SU-DHL-6 (cell line): ENCODE measurements around the gene DHRS13.

Experiments used
- H2AFZ ChIP-seq: fragments of 200-600 bp; sonication (generic); 2 replicates; pipeline ENCODE4 v1.6.1; 2014; ENCODE audit warnings: low read depth, mild to moderate bottlenecking, moderate library complexity, mixed read lengths, antibody characterized with exemption, low read length; ENCODE audit not compliant: severe bottlenecking
- H3F3A ChIP-seq: fragments of 200-600 bp; shearing (Covaris generic); 2 replicates; pipeline ENCODE4 v1.6.0; 2016; ENCODE audit warnings: antibody characterized with exemption, mild to moderate bottlenecking; ENCODE audit not compliant: insufficient read depth
- H3K27ac ChIP-seq: fragments of 200-600 bp; sonication (generic); 2 replicates; pipeline ENCODE4 v1.5.1; 2016; ENCODE audit warnings: low read depth, mild to moderate bottlenecking, low read length, moderate library complexity, mixed read lengths
- H3K27me3 ChIP-seq: fragments of 200-600 bp; sonication (generic), shearing (Covaris generic); 2 replicates; pipeline ENCODE4 v1.6.0; 2014; ENCODE audit warnings: mild to moderate bottlenecking, low read length
- H3K36me3 ChIP-seq: fragments of 200-600 bp; sonication (generic); 2 replicates; pipeline ENCODE4 v1.6.1; 2014; ENCODE audit warnings: mild to moderate bottlenecking, low read length, mixed read lengths
- H3K4me2 ChIP-seq: fragments of 300-600, 200-600 bp; shearing (Covaris generic), sonication (generic); 2 replicates; pipeline ENCODE4 v1.6.0; 2014; ENCODE audit warnings: low read length, low read depth, mild to moderate bottlenecking; ENCODE audit not compliant: poor library complexity, severe bottlenecking
- H3K4me3 ChIP-seq: fragments of 200-600 bp; sonication (generic); 2 replicates; pipeline ENCODE4 v1.5.1; 2014; ENCODE audit warnings: antibody characterized with exemption, low read length, mild to moderate bottlenecking, mixed read lengths; ENCODE audit not compliant: insufficient read depth, poor library complexity, severe bottlenecking
- H3K79me2 ChIP-seq: fragments of 200-600 bp; sonication (generic); 2 replicates; pipeline ENCODE4 v1.6.1; 2014; ENCODE audit warnings: mild to moderate bottlenecking, low read length, moderate library complexity; ENCODE audit not compliant: insufficient read depth
- H3K9ac ChIP-seq: fragments of 200-600 bp; sonication (generic); 2 replicates; pipeline ENCODE4 v1.7.0; 2014; ENCODE audit warnings: mild to moderate bottlenecking, low read length
- H3K9me2 ChIP-seq: fragments of 200-600 bp; sonication (generic); replicated peaks from 2 replicates; pipeline ENCODE4 v1.6.1; 2014; ENCODE audit warnings: low read length; ENCODE audit not compliant: insufficient read depth
- H3K9me3 ChIP-seq: fragments of 200-600 bp; sonication (generic); 2 replicates; pipeline ENCODE4 v1.6.1; 2014; ENCODE audit warnings: low read length, mixed read lengths; ENCODE audit not compliant: insufficient read depth
- H4K20me1 ChIP-seq: fragments of 200-600 bp; sonication (generic); 2 replicates; pipeline ENCODE4 v1.6.1; 2014; ENCODE audit warnings: low read depth, mild to moderate bottlenecking, antibody characterized with exemption, low read length, moderate library complexity, mixed read lengths
- CTCF ChIP-seq: fragments of 200-600 bp; sonication (generic); IDR thresholded peaks from one replicate; pipeline ENCODE4 v1.5.1; 2017; ENCODE audit warnings: antibody characterized with exemption, mild to moderate bottlenecking, low read length, moderate library complexity; ENCODE audit not compliant: insufficient read depth, poor library complexity, severe bottlenecking
- EZH2phosphoT487 ChIP-seq: fragments of 200-600 bp; sonication (generic), shearing (Covaris generic); conservative IDR thresholded peaks from 2 replicates; pipeline ENCODE4 v1.6.1; 2018; ENCODE audit warnings: mild to moderate bottlenecking, antibody characterized with exemption, low read length, moderate library complexity, mixed read lengths

Gene DHRS13

GRCh38 chr17:28892024-28892423 lies 10.9 kb downstream of the DHRS13 start:
- Histone ChIP-seq H3K27me3 (no peaks in the 10 kb centered on the region), H3K79me2 (peaks cover 19% of the 10 kb centered on the region; the same call in 1 of the 2 replicates), H3F3A (peaks cover 7% of the 10 kb centered on the region), H3K9me2 (no peaks in the 10 kb centered on the region), H3K4me3 (no peak overlapping the region), H3K4me2 (no peak overlapping the region), H3K9ac (no peak overlapping the region), H4K20me1 (no peaks in the 10 kb centered on the region), H3K36me3 (no peaks in the 10 kb centered on the region), H3K9me3 (no peaks in the 10 kb centered on the region), H3K27ac (no peak overlapping the region), H2AFZ (no peak overlapping the region)
- TF ChIP-seq CTCF (no peak), EZH2phosphoT487 (no peak)

DNA sequence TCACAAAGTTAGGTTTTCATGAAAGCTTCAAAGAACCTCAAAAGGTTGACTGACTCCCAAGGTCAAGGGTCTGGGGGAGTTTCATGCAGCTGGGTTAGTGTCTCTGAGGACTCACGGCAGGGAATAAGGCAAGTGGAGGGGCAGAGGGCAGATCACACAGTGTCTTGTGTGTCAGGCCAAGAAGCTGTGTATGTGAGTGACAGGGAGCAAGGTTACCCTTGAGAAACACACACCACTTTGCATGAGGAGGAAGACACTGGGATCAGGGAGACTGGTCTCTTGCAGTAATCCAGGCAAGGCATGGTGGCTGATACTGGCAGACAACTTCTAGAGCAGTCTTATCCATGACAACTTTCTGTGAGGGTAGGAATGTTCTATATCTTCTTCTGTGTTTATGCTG lies 11.7 kb downstream of the DHRS13 start:
- H3K36me3 ChIP-seq, result no peaks in the 10 kb centered on the region
- no peaks in the 10 kb centered on the region for H3K27me3 ChIP-seq
- no peak overlapping the region for H3K4me3 ChIP-seq
- no peak overlapping the region for H2AFZ ChIP-seq
- no peaks in the 10 kb centered on the region for H4K20me1 ChIP-seq
- H3F3A ChIP-seq, result peaks cover 7% of the 10 kb centered on the region
- no peak overlapping the region for H3K4me2 ChIP-seq
- TF ChIP-seq CTCF (no peak), EZH2phosphoT487 (no peak)
- H3K79me2 ChIP-seq, result peaks cover 11% of the 10 kb centered on the region; the same call in 1 of the 2 replicates
- no peak overlapping the region for H3K27ac ChIP-seq
- H3K9ac ChIP-seq, result no peak overlapping the region
- H3K9me2 ChIP-seq, result no peaks in the 10 kb centered on the region
- H3K9me3 ChIP-seq, result no peaks in the 10 kb centered on the region

GRCh38 chr17:28889996-28890395 lies 12.9 kb downstream of the DHRS13 start:
- H3K27me3 ChIP-seq, result no peaks in the 10 kb centered on the region
- no peaks in the 10 kb centered on the region for H3K9me2 ChIP-seq
- no peaks in the 10 kb centered on the region for H3K79me2 ChIP-seq
- H2AFZ ChIP-seq, result no peak overlapping the region
- no peak overlapping the region for H3K27ac ChIP-seq
- H3K4me2 ChIP-seq, result no peak overlapping the region
- TF ChIP-seq CTCF (no peak), EZH2phosphoT487 (no peak)
- H4K20me1 ChIP-seq, result no peaks in the 10 kb centered on the region
- no peaks in the 10 kb centered on the region for H3K36me3 ChIP-seq
- no peaks in the 10 kb centered on the region for H3K9me3 ChIP-seq
- H3K9ac ChIP-seq, result no peak overlapping the region
- peaks cover 7% of the 10 kb centered on the region for H3F3A ChIP-seq
- no peak overlapping the region for H3K4me3 ChIP-seq

DNA sequence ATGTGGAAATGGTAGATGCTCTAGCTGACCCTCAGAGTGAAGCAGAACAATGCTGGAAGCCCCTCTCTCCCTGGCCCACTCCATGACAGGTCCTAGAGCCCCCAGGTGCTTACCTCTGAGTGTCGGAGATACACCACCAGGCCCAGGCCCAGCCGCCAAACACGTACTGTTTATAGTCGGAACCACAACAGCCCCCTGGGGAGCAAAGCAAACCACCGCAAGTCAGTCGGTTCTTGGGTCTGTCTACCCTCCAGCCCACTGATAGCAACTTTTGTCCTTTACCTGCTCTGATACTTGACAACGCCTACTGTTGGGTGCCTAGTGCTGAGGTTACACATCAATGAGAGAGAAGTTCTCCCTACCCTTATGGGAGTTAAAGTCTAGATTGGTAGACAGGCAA lies 14.0 kb downstream of the DHRS13 start:
- TF ChIP-seq CTCF (no peak), EZH2phosphoT487 (no peak)
- H3K9me2 ChIP-seq, result no peaks in the 10 kb centered on the region
- peaks cover 3% of the 10 kb centered on the region for H3F3A ChIP-seq
- no peaks in the 10 kb centered on the region for H4K20me1 ChIP-seq
- no peaks in the 10 kb centered on the region for H3K36me3 ChIP-seq
- H2AFZ ChIP-seq, result no peak overlapping the region
- H3K9me3 ChIP-seq, result no peaks in the 10 kb centered on the region
- no peaks in the 10 kb centered on the region for H3K27me3 ChIP-seq
- H3K9ac ChIP-seq, result no peak overlapping the region
- H3K27ac ChIP-seq, result no peak overlapping the region
- no peak overlapping the region for H3K4me2 ChIP-seq
- no peak overlapping the region for H3K4me3 ChIP-seq
- no peaks in the 10 kb centered on the region for H3K79me2 ChIP-seq
